Measurements from ENCODE around the gene CHD9.

Gene CHD9

GRCh38 chr16:53285236-53285635, 230.4 kb downstream of the CHD9 start:
- H3K4me3 ChIP-seq (ENCODE audit: low read length), result no peak overlapping the region
- DNase-seq (ENCODE audit: low read depth), result no peak
- TF ChIP-seq, protein P1, sequence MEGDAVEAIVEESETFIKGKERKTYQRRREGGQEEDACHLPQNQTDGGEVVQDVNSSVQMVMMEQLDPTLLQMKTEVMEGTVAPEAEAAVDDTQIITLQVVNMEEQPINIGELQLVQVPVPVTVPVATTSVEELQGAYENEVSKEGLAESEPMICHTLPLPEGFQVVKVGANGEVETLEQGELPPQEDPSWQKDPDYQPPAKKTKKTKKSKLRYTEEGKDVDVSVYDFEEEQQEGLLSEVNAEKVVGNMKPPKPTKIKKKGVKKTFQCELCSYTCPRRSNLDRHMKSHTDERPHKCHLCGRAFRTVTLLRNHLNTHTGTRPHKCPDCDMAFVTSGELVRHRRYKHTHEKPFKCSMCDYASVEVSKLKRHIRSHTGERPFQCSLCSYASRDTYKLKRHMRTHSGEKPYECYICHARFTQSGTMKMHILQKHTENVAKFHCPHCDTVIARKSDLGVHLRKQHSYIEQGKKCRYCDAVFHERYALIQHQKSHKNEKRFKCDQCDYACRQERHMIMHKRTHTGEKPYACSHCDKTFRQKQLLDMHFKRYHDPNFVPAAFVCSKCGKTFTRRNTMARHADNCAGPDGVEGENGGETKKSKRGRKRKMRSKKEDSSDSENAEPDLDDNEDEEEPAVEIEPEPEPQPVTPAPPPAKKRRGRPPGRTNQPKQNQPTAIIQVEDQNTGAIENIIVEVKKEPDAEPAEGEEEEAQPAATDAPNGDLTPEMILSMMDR (conservative IDR thresholded peaks at IDR 0.05; ENCODE audit: low read depth, low read length), result no peak

GRCh38 chr16:53290520-53290919, 235.7 kb downstream of the CHD9 start:
- H3K4me3 ChIP-seq (ENCODE audit: low read length), result no peak overlapping the region
- no peak for DNase-seq (ENCODE audit: low read depth)
- TF ChIP-seq, protein P1 (conservative IDR thresholded peaks at IDR 0.05; ENCODE audit: low read depth, low read length), result no peak

GRCh38 chr16:53291757-53292392, 237.1 kb downstream of the CHD9 start:
- H3K4me3 ChIP-seq (ENCODE audit: low read length), result no peak overlapping the region
- TF ChIP-seq, protein P1 (conservative IDR thresholded peaks at IDR 0.05; ENCODE audit: low read depth, low read length), result no peak
- no peak for DNase-seq (ENCODE audit: low read depth)

GRCh38 chr16:53297477-53297876, 242.7 kb downstream of the CHD9 start:
- TF ChIP-seq, protein P1 (conservative IDR thresholded peaks at IDR 0.05; ENCODE audit: low read depth, low read length), result no peak
- DNase-seq (ENCODE audit: low read depth), result no peak

DNA sequence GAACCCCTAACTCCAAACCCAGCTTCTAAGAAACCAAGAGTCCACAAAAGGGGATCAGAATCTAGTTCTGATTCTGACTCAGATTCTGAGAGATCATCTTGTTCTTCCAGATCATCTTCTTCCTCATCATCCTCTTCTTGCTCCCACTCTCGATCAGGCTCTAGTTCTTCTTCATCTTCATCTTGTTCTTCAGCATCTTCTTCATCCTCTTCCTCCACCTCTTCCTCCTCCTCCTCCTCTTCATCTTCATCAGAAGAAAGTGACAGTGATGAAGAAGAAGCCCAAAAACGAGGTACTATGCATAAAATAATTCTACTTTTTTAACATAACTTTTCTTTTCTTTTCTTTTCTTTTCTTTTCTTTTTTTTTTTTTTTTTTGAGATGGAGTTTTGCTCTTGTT, 249.5 kb downstream of the CHD9 start:
- no peak for DNase-seq (ENCODE audit: low read depth)
- TF ChIP-seq, protein P1 (conservative IDR thresholded peaks at IDR 0.05; ENCODE audit: low read depth, low read length), result no peak
- no peak overlapping the region for H3K4me3 ChIP-seq (ENCODE audit: low read length)

More at GRCh38 chr16:53297477-53297876, 242.7 kb downstream of the CHD9 start:
- H3K4me3 ChIP-seq (ENCODE audit: low read length), result no peak overlapping the region

GRCh38 chr16:53305743-53306142, 251.0 kb downstream of the CHD9 start:
- TF ChIP-seq, protein P1 (conservative IDR thresholded peaks at IDR 0.05; ENCODE audit: low read depth, low read length), result no peak
- DNase-seq (ENCODE audit: low read depth), result no peak
- H3K4me3 ChIP-seq (ENCODE audit: low read length), result no peak overlapping the region

DNA sequence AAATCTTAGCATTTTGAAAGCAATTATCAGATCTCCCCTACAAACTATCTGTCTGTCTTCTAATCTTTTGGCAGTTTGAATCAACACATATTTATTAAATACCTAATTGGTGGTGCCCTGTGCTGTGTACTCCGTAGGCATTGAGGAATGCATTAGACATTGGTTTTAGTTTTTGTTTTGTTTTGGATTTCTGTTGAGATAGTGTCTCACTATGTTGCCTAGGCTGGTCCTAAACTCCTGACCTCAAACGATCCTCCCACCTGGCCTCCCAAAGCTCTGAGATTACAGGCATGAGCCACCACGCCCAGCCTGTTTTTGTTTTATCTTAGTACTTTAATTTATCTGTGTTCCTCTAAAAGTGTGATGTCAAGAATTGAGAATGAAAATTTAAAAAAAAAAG, 254.7 kb downstream of the CHD9 start:
- TF ChIP-seq, protein P1 (conservative IDR thresholded peaks at IDR 0.05; ENCODE audit: low read depth, low read length), result no peak
- H3K4me3 ChIP-seq (ENCODE audit: low read length), result no peak overlapping the region
- no peak for DNase-seq (ENCODE audit: low read depth)

Measured in retinal pigment epithelial cell (primary cell).